Amniotic stem cell (primary cell): Measurements from ENCODE around the gene AGFG2.
A peak's percentile ranks its signal among the peaks of the same experiment; 100 is the strongest.
"Not testable (repeated sequence)": the region's sequence is repeated elsewhere in the genome, so short reads cannot be mapped to it uniquely, and the experiment has no call there.

Experiments
- DNase-seq: peaks from one replicate; lab custom pipeline; 2025; lab: John Stamatoyannopoulos, UW

Gene AGFG2

GRCh38 chr7:100520138-100520537 lies 18.9 kb upstream of the AGFG2 start:
- no peak for DNase-seq

GRCh38 chr7:100521076-100521475 lies 17.9 kb upstream of the AGFG2 start:
- DNase-seq: no peak

GRCh38 chr7:100521909-100522593 lies 17.0 kb upstream of the AGFG2 start:
- not testable (repeated sequence) for DNase-seq

GRCh38 chr7:100523192-100523591 lies 15.8 kb upstream of the AGFG2 start:
- not testable (repeated sequence) for DNase-seq

GRCh38 chr7:100528108-100528866 lies 10.7 kb upstream of the AGFG2 start:
- DNase-seq: not testable (repeated sequence)

- no peak for DNase-seq
These were observed 6.6 kb upstream of the AGFG2 start for GRCh38 chr7:100532165-100533022.

GRCh38 chr7:100535982-100536381 lies 3.0 kb upstream of the AGFG2 start:
- DNase-seq: not testable (repeated sequence)

GRCh38 chr7:100536695-100537094 lies 2.3 kb upstream of the AGFG2 start:
- not testable (repeated sequence) for DNase-seq

- no peak for DNase-seq
These were observed 702 bp upstream of the AGFG2 start for GRCh38 chr7:100538348-100538653.

- DNase-seq: no peak
These were observed 518 bp downstream of the AGFG2 start for GRCh38 chr7:100539436-100540006.

- DNase-seq: no peak
These were observed 1.2 kb downstream of the AGFG2 start for GRCh38 chr7:100540073-100540723.

- not testable (repeated sequence) for DNase-seq
These were observed 2.3 kb downstream of the AGFG2 start for GRCh38 chr7:100541309-100541708.

- no peak for DNase-seq
These were observed 4.6 kb downstream of the AGFG2 start for GRCh38 chr7:100543586-100543985.

GRCh38 chr7:100544386-100544785 lies 5.4 kb downstream of the AGFG2 start:
- no peak for DNase-seq

GRCh38 chr7:100544967-100545359 lies 6.0 kb downstream of the AGFG2 start:
- no peak for DNase-seq

GRCh38 chr7:100545360-100546128 lies 6.5 kb downstream of the AGFG2 start:
- peak; percentile 66 for DNase-seq

- no peak for DNase-seq
These were observed 7.3 kb downstream of the AGFG2 start for GRCh38 chr7:100546129-100546925.

- DNase-seq: no peak
These were observed 8.2 kb downstream of the AGFG2 start for GRCh38 chr7:100546926-100547800.

GRCh38 chr7:100547872-100548271 lies 8.9 kb downstream of the AGFG2 start:
- no peak for DNase-seq
